ENCODE results near the gene LOXL1. TPM values are rescaled to one million over a fixed set of nuclear protein-coding genes. Genes with fewer than 3 reads are reported as not detected.

The LOXL1 gene
- polyA plus RNA-seq, 12 donors = 23.7 to 68.2 (median 28.4) TPM; not detected in 1

DNA sequence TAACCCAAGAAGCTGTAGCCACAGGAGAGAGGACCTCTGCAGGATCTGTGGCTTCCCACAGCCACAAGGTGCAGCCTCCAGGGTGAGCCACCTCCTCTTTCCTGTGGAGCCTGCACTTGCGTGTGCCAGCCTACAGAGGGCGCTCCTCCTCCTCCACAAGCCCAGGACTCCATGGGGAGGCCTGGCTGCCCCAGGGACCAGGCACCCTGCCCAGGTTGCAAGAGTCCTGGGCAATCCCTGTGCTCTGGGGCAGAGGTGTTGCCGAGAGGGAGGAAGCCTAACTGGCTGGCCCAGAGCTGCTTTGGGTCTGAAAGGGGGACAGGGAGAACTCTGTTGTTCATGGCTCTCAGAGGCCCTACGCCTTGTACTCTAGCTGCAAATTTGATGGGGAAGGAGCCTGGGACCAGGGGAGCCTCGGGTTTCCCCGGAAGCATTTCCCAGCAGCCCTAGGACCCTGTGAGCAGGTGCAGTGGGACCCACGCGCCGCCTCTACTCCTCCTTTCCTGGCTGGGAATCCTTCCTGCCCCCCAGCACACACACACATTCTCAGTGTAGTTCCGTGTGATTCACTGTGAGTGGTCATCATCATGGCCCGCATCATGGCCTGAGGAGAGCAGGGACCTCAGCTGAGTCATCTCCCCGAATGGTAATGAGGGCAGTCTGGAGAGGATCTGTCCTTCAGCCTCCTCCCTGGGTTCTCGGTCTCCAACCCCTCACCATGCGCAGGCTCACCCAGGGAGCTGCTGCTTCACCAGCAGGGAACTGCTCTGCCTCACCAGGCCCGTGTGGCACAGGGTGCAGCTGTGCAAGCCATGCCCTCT is 28.6 kb upstream of the LOXL1 start:
- no peak for DNase-seq

GRCh38 chr15:73899197-73900094 is 26.8 kb upstream of the LOXL1 start:
- DNase-seq = no peak

GRCh38 chr15:73900095-73900712 is 26.1 kb upstream of the LOXL1 start:
- DNase-seq = no peak

DNA sequence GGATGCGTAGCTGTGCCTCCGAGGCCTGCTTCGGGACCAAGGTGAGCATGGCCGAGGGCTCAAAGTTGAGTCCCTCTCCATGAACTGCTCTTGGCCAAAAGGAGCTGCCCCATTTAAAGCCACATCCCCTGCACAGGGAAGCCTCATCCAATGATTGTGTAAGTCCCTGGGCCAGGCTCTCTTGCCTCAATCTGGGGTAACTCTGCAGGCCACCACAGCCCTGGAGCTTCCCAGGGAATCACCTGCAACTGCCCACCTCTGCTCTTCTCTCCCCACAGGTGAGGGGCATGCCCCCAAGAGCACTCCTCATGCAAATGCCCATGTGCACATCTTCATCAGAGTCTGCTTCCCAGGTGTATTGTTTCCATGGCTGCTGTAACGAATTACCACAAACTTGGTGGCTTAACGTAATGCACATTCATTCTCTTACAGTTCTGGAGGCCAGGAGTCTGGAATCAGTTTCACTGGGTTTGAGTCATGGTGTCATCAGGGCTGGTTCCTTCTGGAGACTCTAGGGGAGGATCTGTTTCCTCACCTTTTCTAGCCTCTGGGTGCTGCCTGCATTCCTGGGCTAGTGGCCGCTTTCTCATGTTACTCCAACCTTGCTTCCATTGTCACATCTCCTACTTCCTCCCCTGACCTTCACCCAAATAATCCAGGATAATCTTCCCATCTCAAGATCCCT is 25.0 kb upstream of the LOXL1 start:
- DNase-seq = no peak

- no peak for DNase-seq
Observed at GRCh38 chr15:73902121-73903020, 23.9 kb upstream of the LOXL1 start.

- no peak for DNase-seq
Observed at GRCh38 chr15:73904026-73904815, 22.0 kb upstream of the LOXL1 start.

DNA sequence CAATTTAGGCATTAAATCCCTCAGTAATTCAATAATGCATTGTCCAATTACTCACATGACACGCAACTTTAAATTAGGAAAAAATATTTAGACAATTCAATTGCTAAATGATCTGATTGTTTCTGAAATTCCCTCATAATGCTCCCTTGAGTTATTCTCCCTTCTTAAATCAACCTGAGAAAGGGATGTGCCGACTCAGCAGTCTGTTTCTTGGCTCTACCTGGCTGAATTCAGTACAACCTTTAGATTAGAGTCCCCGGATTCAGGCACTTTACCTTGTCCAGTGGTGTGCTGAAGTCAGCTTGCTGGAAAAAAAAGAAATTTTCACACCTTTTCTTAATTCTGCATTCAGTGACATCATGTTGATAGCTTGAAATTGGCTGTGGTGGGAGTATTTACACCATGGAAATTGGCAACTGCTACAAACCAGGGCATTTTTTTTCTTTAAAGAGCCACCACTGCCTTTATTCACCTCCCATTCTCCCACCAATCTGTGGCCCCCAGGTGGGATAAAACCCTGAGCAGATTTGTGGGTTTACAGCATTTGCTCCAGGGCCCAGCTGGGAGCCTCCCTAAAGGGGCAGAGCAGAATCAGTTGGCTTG is 20.9 kb upstream of the LOXL1 start:
- no peak for DNase-seq

- no peak for DNase-seq
Observed at GRCh38 chr15:73906346-73907034, 19.8 kb upstream of the LOXL1 start.

DNA sequence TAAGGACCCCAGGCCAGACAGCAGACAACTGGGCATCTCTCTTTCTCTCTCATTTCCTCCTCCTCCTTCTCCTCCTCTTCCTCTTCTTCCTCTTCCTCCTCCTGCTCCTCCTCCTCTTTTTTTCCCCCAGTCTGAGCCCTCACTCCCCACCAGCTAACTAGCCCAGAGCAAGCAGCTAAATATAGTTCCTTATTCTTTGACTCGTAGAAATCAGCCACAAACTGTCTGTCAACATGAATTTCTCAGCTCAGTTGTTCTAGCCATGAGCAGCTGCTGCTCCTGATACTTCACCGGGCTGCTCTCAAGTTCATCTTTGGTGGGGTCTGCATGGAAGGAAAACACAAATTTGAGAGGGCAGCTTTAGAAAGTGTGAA is 19.2 kb upstream of the LOXL1 start:
- no peak for DNase-seq

- DNase-seq = peak; percentile 83
Observed at GRCh38 chr15:73908030-73908821, 18.0 kb upstream of the LOXL1 start.

DNA sequence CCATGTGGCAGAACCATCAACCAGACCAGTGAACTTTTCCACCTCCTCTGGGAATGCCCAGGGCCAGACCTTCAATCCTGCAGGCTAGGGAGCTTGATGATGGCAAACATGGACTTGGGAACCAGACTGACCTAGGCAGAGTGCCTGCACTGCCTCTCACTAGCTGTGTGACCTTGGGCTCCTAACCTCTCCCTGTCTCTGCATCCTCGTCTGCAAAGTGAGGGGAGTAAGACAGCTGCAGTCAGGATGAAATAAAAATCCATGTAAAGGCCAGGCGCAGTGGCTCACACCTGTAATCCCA is 17.5 kb upstream of the LOXL1 start:
- no peak for DNase-seq

DNA sequence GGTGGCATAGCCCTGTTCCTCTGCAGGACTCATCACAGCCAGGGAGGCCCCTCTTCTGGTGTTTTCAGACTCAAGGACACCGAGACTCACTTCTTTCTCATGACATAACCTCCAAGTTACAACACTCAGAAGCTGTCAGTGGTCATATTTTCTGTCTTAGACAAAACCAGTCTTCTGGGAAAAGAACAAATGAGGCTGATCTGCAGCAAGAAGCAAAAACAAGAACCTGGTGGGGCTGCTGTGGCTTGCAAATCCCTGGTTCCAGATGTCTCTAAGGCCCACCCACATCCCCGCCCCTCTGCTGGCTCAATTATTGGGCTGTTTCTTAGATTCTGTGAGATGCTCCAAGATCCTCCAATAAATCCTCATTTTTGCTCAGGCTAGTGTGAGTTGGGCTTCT is 16.6 kb upstream of the LOXL1 start:
- no peak for DNase-seq

DNA sequence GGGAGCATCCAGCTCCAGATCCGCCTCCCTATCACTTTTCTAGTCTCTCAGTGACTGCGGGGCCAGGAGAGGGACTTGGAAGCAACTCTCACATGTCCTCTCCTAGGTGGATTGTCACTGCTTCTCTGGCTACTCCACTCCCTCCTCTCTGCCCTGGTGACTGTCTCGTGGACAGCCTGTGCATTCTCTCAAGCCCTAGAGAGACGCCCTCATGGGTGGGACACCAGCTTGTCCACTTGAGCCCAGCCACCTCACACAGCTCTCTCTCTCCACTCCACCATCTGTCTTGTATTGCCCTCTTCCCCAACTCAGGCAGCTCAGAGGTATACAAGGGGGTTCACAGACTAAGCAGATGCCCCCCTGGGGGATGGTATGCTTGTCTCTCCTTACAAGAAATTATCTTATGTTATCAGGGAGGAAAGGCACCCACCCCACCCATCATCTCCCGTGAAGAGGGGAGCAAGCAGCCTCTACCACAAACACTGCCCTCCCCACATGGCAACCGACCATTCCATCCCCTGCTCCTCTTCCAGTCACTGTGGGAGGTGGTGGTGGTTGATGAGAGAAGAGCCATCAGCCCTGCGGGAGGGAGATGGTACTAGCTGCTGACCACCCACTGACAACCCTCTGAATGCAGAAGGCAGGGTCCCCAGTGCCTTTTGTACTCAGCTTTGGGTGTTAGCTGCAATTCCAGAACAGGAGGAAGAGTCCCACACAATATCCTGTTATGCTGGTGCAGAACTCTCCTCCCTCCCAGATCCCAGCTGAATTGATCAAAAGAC is 15.5 kb upstream of the LOXL1 start:
- DNase-seq = no peak

- no peak for DNase-seq
Observed at GRCh38 chr15:73912030-73912596, 14.1 kb upstream of the LOXL1 start.

GRCh38 chr15:73914145-73914544 is 12.1 kb upstream of the LOXL1 start:
- DNase-seq = no peak

- DNase-seq = no peak
Observed at GRCh38 chr15:73915082-73915481, 11.2 kb upstream of the LOXL1 start.

GRCh38 chr15:73918784-73919183 is 7.5 kb upstream of the LOXL1 start:
- no peak for DNase-seq
